DND-41 (cell line): ENCODE results near the gene TRIM15.

Experiments
- ATAC-seq: fragments of 200-7000 bp; cut with Tn5 transposase; 3 replicates; pipeline ENCODE4 v1.9.1; 2021; ENCODE audit warnings: low read depth; ENCODE audit not compliant: insufficient read depth
- DNase-seq: peaks from one replicate; pipeline ENCODE4 v3.0.0-alpha.2; 2020
- H2AFZ ChIP-seq: 2 replicates; pipeline ENCODE4 v1.6.0; 2012; ENCODE audit warnings: low read depth, low read length
- H3K27ac ChIP-seq: 2 replicates; pipeline ENCODE4 v1.5.1; 2012; ENCODE audit warnings: low read length, inconsistent platforms
- H3K27me3 ChIP-seq: fragments of 200-600 bp; sonication (generic); 2 replicates; pipeline ENCODE4 v1.6.0; 2012; ENCODE audit warnings: low read length, mild to moderate bottlenecking, inconsistent platforms; ENCODE audit not compliant: insufficient read depth, poor library complexity
- H3K36me3 ChIP-seq: 2 replicates; pipeline ENCODE4 v1.5.1; 2012; ENCODE audit warnings: low read length, inconsistent platforms; ENCODE audit not compliant: insufficient read depth
- H3K4me1 ChIP-seq: 2 replicates; pipeline ENCODE4 v1.5.1; 2012; ENCODE audit warnings: mild to moderate bottlenecking, low read length; ENCODE audit not compliant: insufficient read depth
- H3K4me2 ChIP-seq: 2 replicates; pipeline ENCODE4 v1.6.0; 2012; ENCODE audit warnings: mild to moderate bottlenecking, moderate library complexity, low read length, inconsistent platforms; ENCODE audit not compliant: insufficient read depth
- H3K4me3 ChIP-seq, 2 experiments: fragments of 200-600 bp in 1 of 2; shearing (Covaris generic) in 1 of 2; 2 replicates each; pipeline ENCODE4 v1.5.1; 2012 to 2016; ENCODE audit warnings: inconsistent platforms in 2 of 2, low read length in 2 of 2, mild to moderate bottlenecking in 2 of 2, low read depth in 1 of 2, moderate library complexity in 1 of 2
- H3K79me2 ChIP-seq: 2 replicates; pipeline ENCODE4 v1.6.0; 2012; ENCODE audit warnings: low read length, inconsistent platforms; ENCODE audit not compliant: insufficient read depth
- H3K9ac ChIP-seq: 2 replicates; pipeline ENCODE4 v1.6.0; 2012; ENCODE audit warnings: low read depth, mild to moderate bottlenecking, inconsistent platforms, low read length, moderate library complexity
- H3K9me3 ChIP-seq: 2 replicates; pipeline ENCODE4 v1.5.1; 2012; ENCODE audit warnings: low read length, moderate library complexity, mild to moderate bottlenecking, inconsistent platforms; ENCODE audit not compliant: insufficient read depth, severe bottlenecking
- H4K20me1 ChIP-seq: 2 replicates; pipeline ENCODE4 v1.6.0; 2012; ENCODE audit warnings: low read length; ENCODE audit not compliant: insufficient read depth
- EZH2 ChIP-seq: IDR thresholded peaks from 3 replicates; pipeline ENCODE4 v1.6.1; 2012; ENCODE audit warnings: borderline replicate concordance, low read depth, mild to moderate bottlenecking, moderate library complexity, low read length, inconsistent platforms; ENCODE audit not compliant: severe bottlenecking
- TF ChIP-seq, protein P1 (sequence below): IDR thresholded peaks from 2 replicates; pipeline ENCODE4 v1.5.1; 2012; ENCODE audit warnings: borderline replicate concordance, low read length, moderate library complexity, mild to moderate bottlenecking; ENCODE audit not compliant: poor library complexity, severe bottlenecking; ENCODE audit errors: extremely low read depth

Gene TRIM15

DNA sequence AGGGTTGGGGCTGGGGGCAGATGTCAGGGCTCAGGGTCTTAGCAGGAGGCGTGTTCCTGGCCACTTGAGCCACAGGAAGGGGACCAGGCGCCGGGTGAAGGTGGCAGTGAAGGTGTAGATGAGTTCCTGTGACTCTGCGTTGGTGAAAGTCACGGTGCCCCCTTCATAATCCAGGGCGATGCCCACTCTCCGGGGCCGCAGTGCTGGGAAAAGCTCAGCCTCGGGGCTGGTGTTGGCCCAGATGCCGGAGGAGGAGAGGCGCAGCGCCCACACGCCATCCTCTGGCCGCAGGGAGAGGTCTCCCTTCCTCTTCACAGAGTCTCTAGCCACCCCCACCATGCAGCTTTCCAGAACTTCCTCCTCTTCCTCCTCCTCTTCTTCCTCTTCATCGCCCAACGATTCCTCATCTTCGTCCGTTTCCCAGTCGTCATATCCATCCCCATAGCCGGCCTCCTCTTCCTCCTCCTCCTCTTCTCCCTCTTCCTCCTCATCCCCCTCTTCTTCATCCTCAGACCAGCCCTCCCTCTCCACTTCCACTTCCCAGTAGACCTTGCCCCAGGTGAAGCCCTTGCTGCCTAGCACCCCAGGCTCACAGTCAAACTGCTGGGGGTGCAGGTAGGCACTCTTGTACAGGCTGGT lies 22.6 kb downstream of the TRIM15 start:
- Histone ChIP-seq H3K4me2 (no peak overlapping the region), H3K9ac (no peak overlapping the region), H3K4me3 (no peak overlapping the region), H4K20me1 (no peaks in the 10 kb centered on the region), H3K4me1 (no peaks in the 10 kb centered on the region), H3K36me3 (peaks cover 59% of the 10 kb centered on the region), H3K27me3 (no peaks in the 10 kb centered on the region), H2AFZ (no peak overlapping the region), H3K79me2 (no peaks in the 10 kb centered on the region), H3K9me3 (no peaks in the 10 kb centered on the region), H3K27ac (no peak overlapping the region)
- DNase-seq (no peak), ATAC-seq (no peak)
- TF ChIP-seq, protein P1, sequence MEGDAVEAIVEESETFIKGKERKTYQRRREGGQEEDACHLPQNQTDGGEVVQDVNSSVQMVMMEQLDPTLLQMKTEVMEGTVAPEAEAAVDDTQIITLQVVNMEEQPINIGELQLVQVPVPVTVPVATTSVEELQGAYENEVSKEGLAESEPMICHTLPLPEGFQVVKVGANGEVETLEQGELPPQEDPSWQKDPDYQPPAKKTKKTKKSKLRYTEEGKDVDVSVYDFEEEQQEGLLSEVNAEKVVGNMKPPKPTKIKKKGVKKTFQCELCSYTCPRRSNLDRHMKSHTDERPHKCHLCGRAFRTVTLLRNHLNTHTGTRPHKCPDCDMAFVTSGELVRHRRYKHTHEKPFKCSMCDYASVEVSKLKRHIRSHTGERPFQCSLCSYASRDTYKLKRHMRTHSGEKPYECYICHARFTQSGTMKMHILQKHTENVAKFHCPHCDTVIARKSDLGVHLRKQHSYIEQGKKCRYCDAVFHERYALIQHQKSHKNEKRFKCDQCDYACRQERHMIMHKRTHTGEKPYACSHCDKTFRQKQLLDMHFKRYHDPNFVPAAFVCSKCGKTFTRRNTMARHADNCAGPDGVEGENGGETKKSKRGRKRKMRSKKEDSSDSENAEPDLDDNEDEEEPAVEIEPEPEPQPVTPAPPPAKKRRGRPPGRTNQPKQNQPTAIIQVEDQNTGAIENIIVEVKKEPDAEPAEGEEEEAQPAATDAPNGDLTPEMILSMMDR, result no peak
- TF ChIP-seq EZH2, result no peak

DNA sequence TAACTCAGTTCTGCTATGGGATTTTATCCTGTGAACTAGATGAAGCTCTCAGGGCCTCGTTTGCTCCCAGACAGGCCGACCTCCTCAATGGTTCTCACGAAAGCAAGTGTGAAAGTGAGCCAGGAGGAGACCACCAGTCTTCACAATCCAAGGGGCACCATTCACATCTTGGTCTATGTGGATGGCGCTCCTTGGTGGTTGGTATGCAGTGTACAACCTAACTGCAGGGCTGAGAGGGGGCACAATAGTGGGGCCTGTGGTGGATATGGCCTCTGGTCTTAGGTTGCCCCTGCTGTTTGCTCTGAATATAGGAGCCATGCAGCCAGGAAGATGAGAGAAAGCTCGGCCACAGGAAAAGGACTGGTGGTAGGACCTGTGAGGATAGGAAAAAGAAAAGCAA lies 25.2 kb downstream of the TRIM15 start:
- H3K36me3 ChIP-seq, result peaks cover 77% of the 10 kb centered on the region
- no peaks in the 10 kb centered on the region for H3K27me3 ChIP-seq
- DNase-seq, result no peak
- no peak overlapping the region for H3K4me2 ChIP-seq
- H3K9me3 ChIP-seq, result no peaks in the 10 kb centered on the region
- H3K4me3 ChIP-seq, result no peak overlapping the region
- no peaks in the 10 kb centered on the region for H3K4me1 ChIP-seq
- no peak overlapping the region for H2AFZ ChIP-seq
- no peaks in the 10 kb centered on the region for H3K79me2 ChIP-seq
- H4K20me1 ChIP-seq, result no peaks in the 10 kb centered on the region
- no peak for ATAC-seq
- H3K9ac ChIP-seq, result no peak overlapping the region
- no peak for TF ChIP-seq EZH2
- H3K27ac ChIP-seq, result no peak overlapping the region

DNA sequence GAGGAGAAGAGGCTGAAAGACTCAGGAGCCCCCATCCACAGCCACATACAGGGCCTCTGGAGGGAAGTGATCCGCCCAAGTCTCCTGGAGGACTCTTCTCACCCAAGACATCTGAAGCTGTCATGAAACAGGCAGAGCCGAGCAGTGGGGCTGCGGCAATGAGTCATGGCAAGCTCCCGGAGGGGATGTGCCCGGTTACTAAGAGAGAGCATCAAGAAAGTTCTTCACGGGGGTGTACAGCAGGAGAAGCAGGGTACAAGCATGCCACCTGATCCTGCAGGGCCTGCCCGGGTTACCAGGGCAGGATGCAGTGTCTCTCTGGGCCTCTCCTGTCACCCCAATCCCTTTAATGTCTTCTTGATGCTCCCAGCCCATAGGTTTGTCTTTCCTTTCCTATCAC lies 28.7 kb downstream of the TRIM15 start:
- Histone ChIP-seq H2AFZ (no peak overlapping the region), H3K4me1 (no peaks in the 10 kb centered on the region), H3K4me3 (no peak overlapping the region), H3K79me2 (no peaks in the 10 kb centered on the region), H4K20me1 (peaks cover 8% of the 10 kb centered on the region; the same call in 1 of the 2 replicates), H3K27ac (no peak overlapping the region), H3K9me3 (no peaks in the 10 kb centered on the region), H3K9ac (no peak overlapping the region), H3K36me3 (peaks cover 86% of the 10 kb centered on the region), H3K4me2 (no peak overlapping the region), H3K27me3 (no peaks in the 10 kb centered on the region)
- ATAC-seq (no peak), DNase-seq (no peak)
- TF ChIP-seq, protein P1, result no peak
- TF ChIP-seq EZH2, result no peak

DNA sequence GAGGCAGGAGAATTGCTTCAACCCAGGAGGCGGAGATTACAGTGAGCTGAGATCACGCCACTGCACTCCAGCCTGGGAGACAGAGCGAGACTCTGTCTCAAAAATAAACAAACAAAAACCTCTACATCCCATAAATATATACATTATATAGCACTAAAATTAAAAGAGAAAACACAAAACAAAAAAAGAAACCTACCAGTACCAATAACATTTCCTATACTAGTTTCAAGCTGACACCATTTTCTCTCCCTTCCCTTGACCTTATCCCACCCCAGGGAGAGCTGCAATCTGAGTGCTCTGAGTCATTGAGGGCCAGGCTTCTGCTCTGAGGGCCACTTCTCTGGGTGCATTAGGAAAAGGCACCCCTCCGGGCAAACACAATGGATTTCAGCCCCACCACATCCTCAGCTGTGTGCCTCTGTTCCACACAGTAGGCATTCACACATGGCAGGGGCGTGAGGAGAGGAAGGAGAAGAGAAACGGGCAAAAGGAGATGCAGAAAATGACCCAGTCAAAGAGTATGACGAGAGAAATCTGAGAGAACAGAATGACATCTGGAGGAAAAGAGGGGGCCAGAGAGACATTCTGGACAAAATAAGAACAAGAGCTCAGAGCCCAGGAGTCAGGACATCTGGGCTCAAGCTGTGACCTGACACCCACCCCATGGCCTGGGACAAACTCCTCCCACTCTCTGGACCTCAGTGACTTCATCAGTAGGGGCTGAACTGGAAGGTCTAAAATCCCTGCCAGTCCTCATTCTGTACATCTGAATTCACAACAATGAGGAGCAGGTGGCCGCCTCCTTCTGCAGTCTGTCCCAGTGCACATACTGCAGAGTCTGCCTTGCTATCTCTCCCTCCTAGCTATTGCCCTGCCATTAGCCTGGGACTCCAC lies 31.7 kb downstream of the TRIM15 start:
- Histone ChIP-seq H3K36me3 (peaks cover 87% of the 10 kb centered on the region), H3K4me3 (no peak overlapping the region), H3K27ac (no peak overlapping the region)

More for the DNA sequence above, 31.7 kb downstream of the TRIM15 start:
- Histone ChIP-seq H3K4me1 (no peaks in the 10 kb centered on the region), H3K27me3 (no peaks in the 10 kb centered on the region), H3K9me3 (no peaks in the 10 kb centered on the region), H3K79me2 (peaks cover 4% of the 10 kb centered on the region), H4K20me1 (peaks cover 26% of the 10 kb centered on the region), H3K4me2 (no peak overlapping the region), H2AFZ (no peak overlapping the region), H3K9ac (no peak overlapping the region)
- ATAC-seq, result no peak
- no peak for TF ChIP-seq EZH2
- no peak for DNase-seq
